SK-N-SH (cell line): ENCODE measurements around the gene TGOLN2. TPM values are rescaled to one million over a fixed set of nuclear protein-coding genes. Genes with fewer than 3 reads are reported as not detected.

Experiments
- CTCF ChIA-PET: fragments of 300-600, 350-600 bp; formaldehyde crosslinking; extraction: SDS; loops from one replicate; lab custom pipeline; 2021; lab: Yijun Ruan, JAX
- POLR2A ChIA-PET: fragments of 350-600 bp; sonication (Branson Sonifier 250); formaldehyde crosslinking; extraction: SDS; loops from one replicate; lab custom pipeline; 2020; ENCODE audit warnings: antibody characterized with exemption, inconsistent platforms; lab: Yijun Ruan, JAX
- DNase-seq: peaks from one replicate; pipeline ENCODE4 v3.0.0; 2012
- H2AFZ ChIP-seq: fragments of 200-600 bp; sonication (generic); 2 replicates; pipeline ENCODE4 v1.8.1; 2016; ENCODE audit warnings: antibody characterized with exemption, mild to moderate bottlenecking, low read depth
- H3F3A ChIP-seq: fragments of 200-600 bp; sonication (generic); replicated peaks from 2 replicates; pipeline ENCODE3; 2016; ENCODE audit warnings: antibody characterized with exemption, mild to moderate bottlenecking; ENCODE audit not compliant: insufficient read depth
- H3K27ac ChIP-seq, 2 experiments: fragments of 200-500 bp in 1 of 2; fragments of 200-600 bp in 1 of 2; sonication (Bioruptor generic) in 1 of 2; sonication (generic), shearing (Covaris generic) in 1 of 2; 2 replicates each; pipeline versions ENCODE4 v1.5.1 to v1.6.1; 2014 to 2016; ENCODE audit warnings: low read depth in 2 of 2, inconsistent platforms in 1 of 2, low read length in 1 of 2, mild to moderate bottlenecking in 1 of 2, mixed read lengths in 1 of 2
- H3K27me3 ChIP-seq: fragments of 200-600 bp; sonication (generic), shearing (Covaris generic); 2 replicates; pipeline ENCODE4 v1.6.1; 2016; ENCODE audit warnings: mixed run types; ENCODE audit not compliant: insufficient read depth
- H3K36me3 ChIP-seq, 2 experiments: fragments of 200-500 bp in 1 of 2; fragments of 200-600 bp in 1 of 2; sonication (Bioruptor generic) in 1 of 2; sonication (generic) in 1 of 2; replicated peaks in 1 of 2; 2 replicates each; pipeline versions ENCODE3 to v1.5.1; 2014 to 2016; ENCODE audit warnings: low read length in 1 of 2, mild to moderate bottlenecking in 1 of 2; ENCODE audit not compliant: insufficient read depth in 2 of 2, control insufficient read depth in 1 of 2
- H3K4me1 ChIP-seq, 2 experiments: fragments of 200-500 bp in 1 of 2; fragments of 200-600 bp in 1 of 2; sonication (Bioruptor generic) in 1 of 2; sonication (generic), shearing (Covaris generic) in 1 of 2; 2 replicates each; pipeline versions ENCODE4 v1.5.1 to v1.6.1; 2014 to 2016; ENCODE audit warnings: low read depth in 1 of 2, low read length in 1 of 2, mixed run types in 1 of 2; ENCODE audit not compliant: insufficient read depth in 2 of 2, control insufficient read depth in 1 of 2
- H3K4me2 ChIP-seq: fragments of 200-600 bp; sonication (generic), shearing (Covaris generic); 2 replicates; pipeline ENCODE4 v1.6.1; 2017; ENCODE audit warnings: mixed run types
- H3K4me3 ChIP-seq, 2 experiments: fragments of 200-500 bp in 1 of 2; fragments of 200-600 bp in 1 of 2; sonication (Bioruptor generic) in 1 of 2; sonication (generic), shearing (Covaris generic) in 1 of 2; 2 replicates each; pipeline versions ENCODE4 v1.5.1 to v1.8.1; 2014 to 2016; ENCODE audit warnings: low read depth in 2 of 2, inconsistent platforms in 1 of 2, low read length in 1 of 2, mild to moderate bottlenecking in 1 of 2, mixed read lengths in 1 of 2, moderate library complexity in 1 of 2
- H3K79me2 ChIP-seq: fragments of 200-600 bp; sonication (generic); 2 replicates; pipeline ENCODE4 v1.8.1; 2017; ENCODE audit warnings: mild to moderate bottlenecking; ENCODE audit not compliant: insufficient read depth
- H3K9ac ChIP-seq: fragments of 200-600 bp; sonication (generic); 2 replicates; pipeline ENCODE4 v1.6.1; 2017; ENCODE audit warnings: mixed run types
- H3K9me2 ChIP-seq: fragments of 200-600 bp; sonication (generic); 2 replicates; pipeline ENCODE4 v1.6.1; 2017; ENCODE audit warnings: mixed run types
- H3K9me3 ChIP-seq: fragments of 200-600 bp; sonication (generic); 2 replicates; pipeline ENCODE4 v1.6.1; 2017; ENCODE audit warnings: mixed run types, mild to moderate bottlenecking, moderate library complexity
- H4K20me1 ChIP-seq: fragments of 200-600 bp; sonication (generic); 2 replicates; pipeline ENCODE4 v1.6.1; 2017; ENCODE audit warnings: mild to moderate bottlenecking, mixed run types; ENCODE audit not compliant: insufficient read depth
- FOSL2 ChIP-seq: IDR thresholded peaks from 2 replicates; pipeline ENCODE4 v1.4.0; 2012; ENCODE audit warnings: low read depth, mild to moderate bottlenecking, moderate library complexity, borderline replicate concordance
- GABPA ChIP-seq: IDR thresholded peaks from 2 replicates; pipeline ENCODE4 v1.4.0; 2012; ENCODE audit warnings: low read depth, mild to moderate bottlenecking
- MEF2A ChIP-seq: IDR thresholded peaks from 2 replicates; pipeline ENCODE4 v1.4.0; 2012; ENCODE audit warnings: low read depth, borderline replicate concordance
- MXI1 ChIP-seq: IDR thresholded peaks from 2 replicates; pipeline ENCODE4 v1.6.1; 2012; ENCODE audit warnings: mild to moderate bottlenecking, low read depth, low read length, improper control_type of control experiment
- NRF1 ChIP-seq: IDR thresholded peaks from 2 replicates; pipeline ENCODE4 v1.6.1; 2012; ENCODE audit warnings: low read depth, mild to moderate bottlenecking, low read length
- RCOR1 ChIP-seq: fragments of 150-350 bp; IDR thresholded peaks from 2 replicates; pipeline ENCODE4 v1.6.1; 2017; ENCODE audit warnings: antibody characterized with exemption, low read length
- RFX5 ChIP-seq: IDR thresholded peaks from 2 replicates; pipeline ENCODE4 v1.6.1; 2012; ENCODE audit warnings: mild to moderate bottlenecking, improper control_type of control experiment, low read length
- RXRA ChIP-seq: IDR thresholded peaks from 2 replicates; pipeline ENCODE4 v1.4.0; 2012; ENCODE audit warnings: low read depth, mild to moderate bottlenecking, borderline replicate concordance
- SIN3A ChIP-seq: IDR thresholded peaks from 2 replicates; pipeline ENCODE4 v1.6.1; 2012; ENCODE audit warnings: low read depth, mild to moderate bottlenecking, low read length, moderate library complexity, borderline replicate concordance
- WGBS: methylation state at CpG from one replicate; pipeline ENCODE4 v1.1.6; 2017; ENCODE audit warnings: low lambda C conversion rate; 5-methylcytosine and 5-hydroxymethylcytosine counted together
- polyA plus RNA-seq, 3 experiments: library from polyadenylated mRNA; depleted of rRNA; stranded (reverse); fragments of >200 nt; gene quantifications; 2 replicates each; pipeline ENCODE4 v1.2.3, GENCODE V29; 2012
- TF ChIP-seq, protein P1 (sequence below): fragments of 150-350 bp; IDR thresholded peaks from 2 replicates; pipeline ENCODE4 v1.6.1; 2016; ENCODE audit warnings: mild to moderate bottlenecking, low read depth, low read length
- TF ChIP-seq, protein P2 (sequence below): IDR thresholded peaks from 2 replicates; pipeline ENCODE4 v1.6.1; 2012; ENCODE audit warnings: mild to moderate bottlenecking, low read depth, low read length, moderate library complexity
- TF ChIP-seq, protein P3 (sequence below): IDR thresholded peaks from 2 replicates; pipeline ENCODE4; 2012
- TF ChIP-seq, protein P4 (sequence below): fragments of 150-350 bp; IDR thresholded peaks from 2 replicates; pipeline ENCODE4 v1.6.1; 2017; ENCODE audit warnings: antibody characterized with exemption, low read length, low read depth, borderline replicate concordance
- TF ChIP-seq, protein P5 (sequence below): IDR thresholded peaks from 2 replicates; pipeline ENCODE4 v1.4.0; 2012; ENCODE audit warnings: low read depth

Gene TGOLN2
- polyA plus RNA-seq, 1 of the 3 experiments (the other 2 are of a cell fraction) = 138 TPM

DNA sequence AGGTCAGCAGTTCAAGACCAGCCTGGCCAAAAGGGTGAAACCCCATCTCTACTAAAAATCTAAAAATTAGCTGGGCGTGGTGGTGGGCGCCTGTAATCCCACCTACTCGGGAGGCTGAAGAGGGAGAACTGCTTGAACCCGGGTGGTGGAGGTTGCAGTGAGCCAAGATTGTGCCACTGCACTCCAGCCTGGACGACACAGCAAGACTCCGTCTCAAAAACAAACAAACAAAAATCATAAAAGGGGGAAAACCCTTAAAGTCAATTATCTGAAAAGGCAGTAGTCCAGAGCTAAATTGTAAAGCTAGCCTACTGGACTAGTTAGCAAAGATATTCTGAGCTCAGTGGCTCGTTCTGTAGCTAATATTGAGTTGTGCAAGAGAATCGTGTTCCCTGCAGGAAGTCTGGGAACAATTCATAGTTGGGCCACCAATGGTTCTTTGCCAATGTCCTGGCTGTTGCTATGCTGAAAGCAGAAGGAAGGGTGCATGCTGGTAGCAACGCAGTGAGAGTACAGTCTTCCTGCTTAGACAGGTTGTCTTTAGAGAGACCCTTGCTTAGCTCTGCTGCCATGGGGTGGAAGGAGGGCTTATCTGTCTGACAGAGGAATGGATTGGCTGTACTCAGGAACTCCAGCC, 4.3 kb downstream of the TGOLN2 start:
- TF ChIP-seq MEF2A (no peak), FOSL2 (no peak)
- TF ChIP-seq, protein P1, sequence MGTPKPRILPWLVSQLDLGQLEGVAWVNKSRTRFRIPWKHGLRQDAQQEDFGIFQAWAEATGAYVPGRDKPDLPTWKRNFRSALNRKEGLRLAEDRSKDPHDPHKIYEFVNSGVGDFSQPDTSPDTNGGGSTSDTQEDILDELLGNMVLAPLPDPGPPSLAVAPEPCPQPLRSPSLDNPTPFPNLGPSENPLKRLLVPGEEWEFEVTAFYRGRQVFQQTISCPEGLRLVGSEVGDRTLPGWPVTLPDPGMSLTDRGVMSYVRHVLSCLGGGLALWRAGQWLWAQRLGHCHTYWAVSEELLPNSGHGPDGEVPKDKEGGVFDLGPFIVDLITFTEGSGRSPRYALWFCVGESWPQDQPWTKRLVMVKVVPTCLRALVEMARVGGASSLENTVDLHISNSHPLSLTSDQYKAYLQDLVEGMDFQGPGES = no peak
- TF ChIP-seq, protein P2, sequence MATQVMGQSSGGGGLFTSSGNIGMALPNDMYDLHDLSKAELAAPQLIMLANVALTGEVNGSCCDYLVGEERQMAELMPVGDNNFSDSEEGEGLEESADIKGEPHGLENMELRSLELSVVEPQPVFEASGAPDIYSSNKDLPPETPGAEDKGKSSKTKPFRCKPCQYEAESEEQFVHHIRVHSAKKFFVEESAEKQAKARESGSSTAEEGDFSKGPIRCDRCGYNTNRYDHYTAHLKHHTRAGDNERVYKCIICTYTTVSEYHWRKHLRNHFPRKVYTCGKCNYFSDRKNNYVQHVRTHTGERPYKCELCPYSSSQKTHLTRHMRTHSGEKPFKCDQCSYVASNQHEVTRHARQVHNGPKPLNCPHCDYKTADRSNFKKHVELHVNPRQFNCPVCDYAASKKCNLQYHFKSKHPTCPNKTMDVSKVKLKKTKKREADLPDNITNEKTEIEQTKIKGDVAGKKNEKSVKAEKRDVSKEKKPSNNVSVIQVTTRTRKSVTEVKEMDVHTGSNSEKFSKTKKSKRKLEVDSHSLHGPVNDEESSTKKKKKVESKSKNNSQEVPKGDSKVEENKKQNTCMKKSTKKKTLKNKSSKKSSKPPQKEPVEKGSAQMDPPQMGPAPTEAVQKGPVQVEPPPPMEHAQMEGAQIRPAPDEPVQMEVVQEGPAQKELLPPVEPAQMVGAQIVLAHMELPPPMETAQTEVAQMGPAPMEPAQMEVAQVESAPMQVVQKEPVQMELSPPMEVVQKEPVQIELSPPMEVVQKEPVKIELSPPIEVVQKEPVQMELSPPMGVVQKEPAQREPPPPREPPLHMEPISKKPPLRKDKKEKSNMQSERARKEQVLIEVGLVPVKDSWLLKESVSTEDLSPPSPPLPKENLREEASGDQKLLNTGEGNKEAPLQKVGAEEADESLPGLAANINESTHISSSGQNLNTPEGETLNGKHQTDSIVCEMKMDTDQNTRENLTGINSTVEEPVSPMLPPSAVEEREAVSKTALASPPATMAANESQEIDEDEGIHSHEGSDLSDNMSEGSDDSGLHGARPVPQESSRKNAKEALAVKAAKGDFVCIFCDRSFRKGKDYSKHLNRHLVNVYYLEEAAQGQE = no peak
- TF ChIP-seq, protein P3, sequence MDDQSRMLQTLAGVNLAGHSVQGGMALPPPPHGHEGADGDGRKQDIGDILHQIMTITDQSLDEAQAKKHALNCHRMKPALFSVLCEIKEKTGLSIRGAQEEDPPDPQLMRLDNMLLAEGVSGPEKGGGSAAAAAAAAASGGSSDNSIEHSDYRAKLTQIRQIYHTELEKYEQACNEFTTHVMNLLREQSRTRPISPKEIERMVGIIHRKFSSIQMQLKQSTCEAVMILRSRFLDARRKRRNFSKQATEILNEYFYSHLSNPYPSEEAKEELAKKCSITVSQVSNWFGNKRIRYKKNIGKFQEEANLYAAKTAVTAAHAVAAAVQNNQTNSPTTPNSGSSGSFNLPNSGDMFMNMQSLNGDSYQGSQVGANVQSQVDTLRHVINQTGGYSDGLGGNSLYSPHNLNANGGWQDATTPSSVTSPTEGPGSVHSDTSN = no peak
- H3K9ac ChIP-seq = no peak overlapping the region
- peaks cover 11% of the 10 kb centered on the region for H3F3A ChIP-seq
- H3K4me2 ChIP-seq = no peak overlapping the region
- H3K9me2 ChIP-seq = no peaks in the 10 kb centered on the region
- H3K27me3 ChIP-seq = no peaks in the 10 kb centered on the region
- peaks cover 57 to 74% of the 10 kb centered on the region in 2 experiments for H3K36me3 ChIP-seq
- no peak overlapping the region for H3K27ac ChIP-seq
- POLR2A ChIA-PET = interaction anchor here (1.1 kb wide), 1 partner anchor 13 kb away, joined by 3 read pairs; no protein-coding TSS in a partner anchor
- no peak overlapping the region for H2AFZ ChIP-seq
- H3K9me3 ChIP-seq = no peaks in the 10 kb centered on the region
- peaks cover 86% of the 10 kb centered on the region for H3K79me2 ChIP-seq
- H3K4me3 ChIP-seq = no peak overlapping the region
- peaks cover 7 to 25% of the 10 kb centered on the region in 2 experiments; a peak in 3 of 4 replicates for H3K4me1 ChIP-seq
- CTCF ChIA-PET = interaction anchor here (1.0 to 1.6 kb wide), 2 partner anchors 23 to 257 kb away, joined by 3 to 5 read pairs; no protein-coding TSS in a partner anchor
- WGBS = 92% methylated on average over 9 of the region's 9 CpGs
- DNase-seq = no peak
- H4K20me1 ChIP-seq = peaks cover 52% of the 10 kb centered on the region

DNA sequence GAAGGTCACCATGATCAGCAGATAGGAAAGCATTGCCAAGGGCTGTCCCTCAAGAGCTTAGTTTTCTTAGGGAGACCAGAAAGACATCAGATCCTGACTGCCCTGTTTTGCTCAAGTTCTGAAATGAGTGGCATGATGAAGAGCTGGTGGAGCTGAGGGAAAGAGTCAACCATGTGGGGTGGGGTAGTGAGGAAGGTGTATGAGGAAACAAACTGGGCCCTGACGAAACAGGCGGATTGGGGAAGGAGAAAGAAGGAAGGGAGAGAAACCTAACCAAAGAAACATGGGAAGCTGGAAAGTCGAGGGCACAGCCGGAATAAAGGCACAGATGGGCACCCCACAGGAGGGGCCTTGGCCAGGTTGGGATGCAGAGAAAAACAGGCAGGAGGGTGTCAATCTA, 8.0 kb downstream of the TGOLN2 start:
- TF ChIP-seq RXRA (no peak), RFX5 (no peak), SIN3A (no peak), NRF1 (no peak), FOSL2 (no peak), MXI1 (no peak), GABPA (no peak), RCOR1 (no peak)
- TF ChIP-seq, protein P4, sequence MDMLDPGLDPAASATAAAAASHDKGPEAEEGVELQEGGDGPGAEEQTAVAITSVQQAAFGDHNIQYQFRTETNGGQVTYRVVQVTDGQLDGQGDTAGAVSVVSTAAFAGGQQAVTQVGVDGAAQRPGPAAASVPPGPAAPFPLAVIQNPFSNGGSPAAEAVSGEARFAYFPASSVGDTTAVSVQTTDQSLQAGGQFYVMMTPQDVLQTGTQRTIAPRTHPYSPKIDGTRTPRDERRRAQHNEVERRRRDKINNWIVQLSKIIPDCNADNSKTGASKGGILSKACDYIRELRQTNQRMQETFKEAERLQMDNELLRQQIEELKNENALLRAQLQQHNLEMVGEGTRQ = no peak
- TF ChIP-seq, protein P5, sequence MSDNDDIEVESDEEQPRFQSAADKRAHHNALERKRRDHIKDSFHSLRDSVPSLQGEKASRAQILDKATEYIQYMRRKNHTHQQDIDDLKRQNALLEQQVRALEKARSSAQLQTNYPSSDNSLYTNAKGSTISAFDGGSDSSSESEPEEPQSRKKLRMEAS = no peak
- H3K79me2 ChIP-seq = peaks cover 55% of the 10 kb centered on the region
- H3K36me3 ChIP-seq = peaks cover 57 to 63% of the 10 kb centered on the region in 2 experiments

More for the DNA sequence above, 8.0 kb downstream of the TGOLN2 start:
- Histone ChIP-seq H3K27ac (no peak overlapping the region), H3K9ac (no peak overlapping the region), H3K4me2 (no peak overlapping the region), H4K20me1 (peaks cover 31% of the 10 kb centered on the region), H3K9me3 (no peaks in the 10 kb centered on the region), H3K27me3 (no peaks in the 10 kb centered on the region), H3F3A (peaks cover 11% of the 10 kb centered on the region), H3K4me1 (peaks cover 0 to 5% of the 10 kb centered on the region in 2 experiments; a peak in 2 of 4 replicates), H3K4me3 (no peak overlapping the region), H3K9me2 (no peaks in the 10 kb centered on the region), H2AFZ (no peak overlapping the region)
- POLR2A ChIA-PET = interaction anchor here (0.8 kb wide), 1 partner anchor 8 kb away, joined by 4 read pairs; no protein-coding TSS in a partner anchor
- 96% methylated on average over 4 of the region's 4 CpGs for WGBS
- DNase-seq = no peak
- CTCF ChIA-PET = interaction anchor here (1.5 to 3.1 kb wide), 2 partner anchors 10 to 21 kb away, joined by 5 to 17 read pairs; no protein-coding TSS in a partner anchor
